HepG2 (cell line): ENCODE measurements around the gene NRAP. TPM values are rescaled to one million over a fixed set of nuclear protein-coding genes. Genes with fewer than 3 reads are reported as not detected.

Experiments used
- ATAC-seq: fragments of 200-7000 bp; cut with Tn5 transposase; 3 replicates; pipeline ENCODE4 v1.9.1; 2020; ENCODE audit warnings: mild to moderate bottlenecking, moderate library complexity
- BruUV-seq: library from RNA; stranded (reverse); fragments of 400-500 nt; replicated peaks from 2 replicates; lab custom pipeline; 2021; lab: Mats Ljungman, UMichigan
- CTCF ChIA-PET: fragments of 300-600 bp; formaldehyde crosslinking; extraction: SDS; loops from one replicate; lab custom pipeline; 2021; ENCODE audit warnings: low total read pairs, inconsistent platforms, low intra/inter-chr PET ratio; lab: Yijun Ruan, JAX
- POLR2A ChIA-PET: fragments of 350-600 bp; sonication (Branson Sonifier 250); formaldehyde crosslinking; loops from one replicate; lab custom pipeline; 2020; ENCODE audit warnings: antibody characterized with exemption, inconsistent platforms; lab: Yijun Ruan, JAX
- DNase-seq: peaks from one replicate; pipeline ENCODE4 v3.0.0-alpha.2; 2015; ENCODE audit warnings: low spot score
- FAIRE-seq: peaks from 3 replicates; lab custom pipeline; 2011; peaks lifted over from hg19 to GRCh38; lab: Jason Lieb, UNC
- H2AFZ ChIP-seq: one replicate; pipeline ENCODE4 v1.6.1; 2011; ENCODE audit warnings: low read length, inconsistent platforms
- H3K27ac ChIP-seq: fragments of 300-600 bp; 3 replicates; pipeline ENCODE4 v1.8.0; 2011; ENCODE audit warnings: mixed run types, mild to moderate bottlenecking, mixed read lengths, low read length, inconsistent platforms; ENCODE audit not compliant: insufficient read depth; ENCODE audit errors: extremely low read length
- H3K27me3 ChIP-seq, 2 experiments: fragments of 200-600 bp in 1 of 2; 2 replicates in 1 of 2; 3 replicates in 1 of 2; pipeline versions ENCODE4 v1.6.0 to v1.8.0; 2011; ENCODE audit warnings: low read length in 2 of 2, mild to moderate bottlenecking in 2 of 2, moderate library complexity in 2 of 2, inconsistent platforms in 1 of 2; ENCODE audit not compliant: insufficient read depth in 2 of 2, control insufficient read depth in 1 of 2
- H3K36me3 ChIP-seq, 2 experiments: fragments of 200-600 bp in 1 of 2; replicated peaks in 1 of 2; 2 replicates in 1 of 2; 3 replicates in 1 of 2; pipeline versions ENCODE4 v1.5.1 to v1.8.0; 2011; ENCODE audit warnings: low read length in 2 of 2, inconsistent platforms in 1 of 2; ENCODE audit not compliant: insufficient read depth in 2 of 2, control insufficient read depth in 1 of 2
- H3K4me1 ChIP-seq: 2 replicates; pipeline ENCODE4 v1.5.1; 2012; ENCODE audit warnings: low read length, inconsistent platforms; ENCODE audit not compliant: insufficient read depth
- H3K4me2 ChIP-seq: 2 replicates; pipeline ENCODE4 v1.6.0; 2011; ENCODE audit warnings: low read depth, low read length, inconsistent platforms
- H3K4me3 ChIP-seq, 3 experiments: fragments of 200-600 bp in 1 of 3; sonication (generic), shearing (Covaris generic) in 1 of 3; replicated peaks in 1 of 3; 2 replicates each; pipeline ENCODE4 v1.5.1; 2011 to 2016; ENCODE audit warnings: low read length in 3 of 3, inconsistent platforms in 2 of 3, low read depth in 2 of 3, mild to moderate bottlenecking in 2 of 3, control low read depth in 1 of 3, mixed read lengths in 1 of 3; ENCODE audit not compliant: insufficient read depth in 1 of 3
- H3K79me2 ChIP-seq: one replicate; pipeline ENCODE4 v1.6.1; 2011; ENCODE audit warnings: low read length, inconsistent platforms; ENCODE audit not compliant: insufficient read depth
- H3K9ac ChIP-seq: 2 replicates; pipeline ENCODE4 v1.6.0; 2011; ENCODE audit warnings: mild to moderate bottlenecking, low read depth, low read length, inconsistent platforms; ENCODE audit not compliant: insufficient read depth
- H3K9me3 ChIP-seq: 2 replicates; pipeline ENCODE4 v1.5.1; 2012; ENCODE audit warnings: mild to moderate bottlenecking, low read length
- H4K20me1 ChIP-seq: 2 replicates; pipeline ENCODE4 v1.6.0; 2011; ENCODE audit warnings: inconsistent platforms, mild to moderate bottlenecking, low read length, moderate library complexity; ENCODE audit not compliant: insufficient read depth
- AHR ChIP-seq: IDR thresholded peaks from 2 replicates; pipeline ENCODE4 v1.6.1; 2018; ENCODE audit warnings: missing genetic modification reagents, missing compliant biosample characterization
- BCL6 ChIP-seq: IDR thresholded peaks from 2 replicates; pipeline ENCODE4 v1.6.1; 2016; ENCODE audit warnings: missing genetic modification reagents, missing compliant biosample characterization
- HMG20B ChIP-seq: conservative IDR thresholded peaks from 2 replicates; pipeline ENCODE4 v1.6.1; 2016; ENCODE audit warnings: missing genetic modification reagents, missing compliant biosample characterization
- LCORL ChIP-seq, 2 experiments: fragments of 450-650 bp in 1 of 2; sonication (generic) in 1 of 2; formaldehyde crosslinking in 1 of 2; IDR thresholded peaks; 2 replicates each; pipeline versions ENCODE4 v1.5.0 to v1.6.1; 2017 to 2020; ENCODE audit warnings: antibody characterized with exemption in 1 of 2, missing genetic modification reagents in 1 of 2
- PHF5A ChIP-seq: IDR thresholded peaks from one replicate; pipeline ENCODE4 v1.6.1; 2018; ENCODE audit warnings: low read depth, missing genetic modification reagents; ENCODE audit not compliant: unreplicated experiment
- SIN3A ChIP-seq: IDR thresholded peaks from 2 replicates; pipeline ENCODE4 v1.6.1; 2011; ENCODE audit warnings: low read depth, mild to moderate bottlenecking, control low read depth, low read length, borderline replicate concordance
- TBX2 ChIP-seq: sonication (generic); formaldehyde crosslinking; IDR thresholded peaks from 2 replicates; pipeline ENCODE4 v1.5.0; 2020; ENCODE audit warnings: missing genetic modification reagents, mild to moderate bottlenecking, borderline replicate concordance
- U2AF2 ChIP-seq: fragments of 200-400 bp; formaldehyde crosslinking; IDR thresholded peaks from 2 replicates; pipeline ENCODE4 v1.6.1; 2017; ENCODE audit warnings: low read depth, mild to moderate bottlenecking, low read length
- ZNF558 ChIP-seq: sonication (generic); formaldehyde crosslinking; IDR thresholded peaks from 2 replicates; pipeline ENCODE4 v1.9.0; 2022; ENCODE audit warnings: mild to moderate bottlenecking, missing genetic modification reagents, borderline replicate concordance
- ZNF740 ChIP-seq: sonication (generic); formaldehyde crosslinking; IDR thresholded peaks from 2 replicates; pipeline ENCODE4 v1.4.0; 2020; ENCODE audit warnings: missing genetic modification reagents
- WGBS: methylation state at CpG from one replicate; pipeline ENCODE4 v1.1.6; 2017; ENCODE audit warnings: low lambda C conversion rate; 5-methylcytosine and 5-hydroxymethylcytosine counted together
- in situ Hi-C: cut with HindIII; loops from 2 replicates; pipeline ENCODE4 v1.10.0; 2017; ENCODE audit warnings: low pct_unique_long_range_greater_than_20kb; ENCODE audit not compliant: extremely low pct_ligation_motif_present
- intact Hi-C: fragments of 100-400 bp; cut with micrococcal nuclease; formaldehyde crosslinking; loops from one replicate; pipeline ENCODE4 v1.10.0; 2022; ENCODE audit not compliant: unreplicated experiment
- polyA plus RNA-seq, 8 experiments: library from polyadenylated mRNA; depleted of rRNA in 3 of 8; stranded (reverse) in 7 of 8; unstranded in 1 of 8; fragments of >200 nt; fragmentation: Illumina TruSeq in 4 of 8; extraction: Trizol in 4 of 8; gene quantifications; 2 replicates each; pipeline versions ENCODE4 v1.2.1 to v1.2.3, GENCODE V29; 2011 to 2016; ENCODE audit warnings: low read depth in 4 of 8, missing spikeins in 1 of 8, mixed read lengths in 1 of 8; ENCODE audit not compliant: insufficient read depth in 1 of 8
- total RNA-seq, 5 experiments: library from RNA; depleted of rRNA; stranded (reverse); fragments of >200 nt; fragmentation: Illumina TruSeq; extraction: Trizol; gene quantifications; 2 replicates each; pipeline ENCODE4 v1.2.3, GENCODE V29; 2016; ENCODE audit warnings: low read depth in 1 of 5
- TF ChIP-seq, protein P1 (sequence below): sonication (generic); formaldehyde crosslinking; IDR thresholded peaks from 2 replicates; pipeline ENCODE4 v1.4.0; 2020; ENCODE audit warnings: missing genetic modification reagents, borderline replicate concordance
- TF ChIP-seq, protein P2 (sequence below): sonication (generic); formaldehyde crosslinking; IDR thresholded peaks from 2 replicates; pipeline ENCODE4 v1.5.0; 2020; ENCODE audit warnings: mild to moderate bottlenecking, missing genetic modification reagents

The NRAP gene
- total and polyA plus RNA-seq, 2 of the 13 experiments (the other 11 are each of a cell fraction or from before 2014, with no cell fraction given), result not detected

DNA sequence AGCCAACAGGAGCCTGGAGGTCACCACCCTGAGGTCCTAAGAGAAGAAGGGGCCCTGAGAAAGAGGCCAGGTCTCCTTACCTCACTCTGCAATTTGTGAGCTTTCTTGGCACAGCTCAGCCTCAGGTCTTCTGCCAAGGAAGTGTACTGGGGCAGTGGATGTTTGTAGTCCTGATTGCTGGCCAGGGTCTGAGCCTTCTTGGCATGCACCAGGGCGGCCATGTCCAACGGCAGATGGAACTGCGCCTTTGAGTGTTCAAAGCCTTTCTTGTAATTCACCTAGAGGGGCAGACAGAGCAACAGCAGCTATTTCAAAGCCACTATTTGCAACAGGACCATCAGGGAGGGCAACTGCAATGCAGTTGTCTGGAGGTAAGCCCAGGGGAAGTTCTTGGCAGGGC, 51.7 kb downstream of the NRAP start:
- POLR2A ChIA-PET, result no interaction called here
- no peak overlapping the region for H2AFZ ChIP-seq
- H3K9me3 ChIP-seq, result no peaks in the 10 kb centered on the region
- in situ Hi-C loops (no loop called here), intact Hi-C loops (no loop called here)
- H3K36me3 ChIP-seq, result no peaks in the 10 kb centered on the region
- H4K20me1 ChIP-seq, result no peaks in the 10 kb centered on the region
- H3K27ac ChIP-seq, result no peak overlapping the region
- no peak for FAIRE-seq
- 80% methylated on average over 3 of the region's 3 CpGs for WGBS
- no TSS peak for BruUV-seq
- H3K9ac ChIP-seq, result no peak overlapping the region
- H3K4me3 ChIP-seq, result no peak overlapping the region
- no peak for ATAC-seq
- no peak for DNase-seq
- no peaks in the 10 kb centered on the region for H3K79me2 ChIP-seq
- H3K27me3 ChIP-seq, result no peaks in the 10 kb centered on the region; a peak in 1 of 5 replicates
- H3K4me1 ChIP-seq, result no peaks in the 10 kb centered on the region
- H3K4me2 ChIP-seq, result no peak overlapping the region
- CTCF ChIA-PET, result no interaction called here
- TF ChIP-seq PHF5A (CRISPR knock-in tag) (no peak), ZNF558 (CRISPR knock-in tag) (no peak), LCORL (IDR thresholded peaks at IDR 0.05) (no peak), LCORL (CRISPR knock-in tag; IDR thresholded peaks at IDR 0.05) (no peak), U2AF2 (no peak), AHR (CRISPR knock-in tag) (no peak), HMG20B (CRISPR knock-in tag) (no peak), BCL6 (CRISPR knock-in tag) (no peak), TBX2 (CRISPR knock-in tag) (no peak), ZNF740 (CRISPR knock-in tag) (no peak), SIN3A (no peak)
- TF ChIP-seq, protein P1, sequence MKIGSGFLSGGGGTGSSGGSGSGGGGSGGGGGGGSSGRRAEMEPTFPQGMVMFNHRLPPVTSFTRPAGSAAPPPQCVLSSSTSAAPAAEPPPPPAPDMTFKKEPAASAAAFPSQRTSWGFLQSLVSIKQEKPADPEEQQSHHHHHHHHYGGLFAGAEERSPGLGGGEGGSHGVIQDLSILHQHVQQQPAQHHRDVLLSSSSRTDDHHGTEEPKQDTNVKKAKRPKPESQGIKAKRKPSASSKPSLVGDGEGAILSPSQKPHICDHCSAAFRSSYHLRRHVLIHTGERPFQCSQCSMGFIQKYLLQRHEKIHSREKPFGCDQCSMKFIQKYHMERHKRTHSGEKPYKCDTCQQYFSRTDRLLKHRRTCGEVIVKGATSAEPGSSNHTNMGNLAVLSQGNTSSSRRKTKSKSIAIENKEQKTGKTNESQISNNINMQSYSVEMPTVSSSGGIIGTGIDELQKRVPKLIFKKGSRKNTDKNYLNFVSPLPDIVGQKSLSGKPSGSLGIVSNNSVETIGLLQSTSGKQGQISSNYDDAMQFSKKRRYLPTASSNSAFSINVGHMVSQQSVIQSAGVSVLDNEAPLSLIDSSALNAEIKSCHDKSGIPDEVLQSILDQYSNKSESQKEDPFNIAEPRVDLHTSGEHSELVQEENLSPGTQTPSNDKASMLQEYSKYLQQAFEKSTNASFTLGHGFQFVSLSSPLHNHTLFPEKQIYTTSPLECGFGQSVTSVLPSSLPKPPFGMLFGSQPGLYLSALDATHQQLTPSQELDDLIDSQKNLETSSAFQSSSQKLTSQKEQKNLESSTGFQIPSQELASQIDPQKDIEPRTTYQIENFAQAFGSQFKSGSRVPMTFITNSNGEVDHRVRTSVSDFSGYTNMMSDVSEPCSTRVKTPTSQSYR (CRISPR knock-in tag), result no peak
- TF ChIP-seq, protein P2, sequence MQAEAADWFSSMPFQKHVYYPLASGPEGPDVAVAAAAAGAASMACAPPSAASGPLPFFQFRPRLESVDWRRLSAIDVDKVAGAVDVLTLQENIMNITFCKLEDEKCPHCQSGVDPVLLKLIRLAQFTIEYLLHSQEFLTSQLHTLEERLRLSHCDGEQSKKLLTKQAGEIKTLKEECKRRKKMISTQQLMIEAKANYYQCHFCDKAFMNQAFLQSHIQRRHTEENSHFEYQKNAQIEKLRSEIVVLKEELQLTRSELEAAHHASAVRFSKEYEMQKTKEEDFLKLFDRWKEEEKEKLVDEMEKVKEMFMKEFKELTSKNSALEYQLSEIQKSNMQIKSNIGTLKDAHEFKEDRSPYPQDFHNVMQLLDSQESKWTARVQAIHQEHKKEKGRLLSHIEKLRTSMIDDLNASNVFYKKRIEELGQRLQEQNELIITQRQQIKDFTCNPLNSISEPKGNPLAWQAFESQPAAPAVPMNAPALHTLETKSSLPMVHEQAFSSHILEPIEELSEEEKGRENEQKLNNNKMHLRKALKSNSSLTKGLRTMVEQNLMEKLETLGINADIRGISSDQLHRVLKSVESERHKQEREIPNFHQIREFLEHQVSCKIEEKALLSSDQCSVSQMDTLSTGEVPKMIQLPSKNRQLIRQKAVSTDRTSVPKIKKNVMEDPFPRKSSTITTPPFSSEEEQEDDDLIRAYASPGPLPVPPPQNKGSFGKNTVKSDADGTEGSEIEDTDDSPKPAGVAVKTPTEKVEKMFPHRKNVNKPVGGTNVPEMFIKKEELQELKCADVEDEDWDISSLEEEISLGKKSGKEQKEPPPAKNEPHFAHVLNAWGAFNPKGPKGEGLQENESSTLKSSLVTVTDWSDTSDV (CRISPR knock-in tag), result no peak
